Liver (tissue), 9 donors: ENCODE measurements around the gene TTF2. TPM values are rescaled to one million over a fixed set of nuclear protein-coding genes. Genes with fewer than 3 reads are reported as not detected.

Experiments
- DNase-seq: peaks from one replicate; pipeline ENCODE4 v3.0.0-alpha.2; 2017; ENCODE audit warnings: low spot score
- H3K27ac ChIP-seq, 2 donors: one replicate each; pipeline ENCODE4 v1.7.0; 2013; ENCODE audit warnings: inconsistent platforms in 2 of 2, low read length in 2 of 2, control low read depth in 1 of 2, low read depth in 1 of 2, mild to moderate bottlenecking in 1 of 2
- H3K27me3 ChIP-seq, 4 donors: one replicate each; pipeline versions ENCODE4 v1.6.1 to v1.7.0; 2013; ENCODE audit warnings: low read length in 3 of 4, inconsistent platforms in 1 of 4, mild to moderate bottlenecking in 1 of 4, moderate library complexity in 1 of 4; ENCODE audit not compliant: control insufficient read depth in 4 of 4, insufficient read depth in 4 of 4
- H3K36me3 ChIP-seq, 4 donors: one replicate each; pipeline versions ENCODE4 v1.6.1 to v1.7.0; 2013; ENCODE audit warnings: low read length in 3 of 4, mild to moderate bottlenecking in 3 of 4, low read depth in 1 of 4, moderate library complexity in 1 of 4; ENCODE audit not compliant: control insufficient read depth in 4 of 4, insufficient read depth in 3 of 4
- H3K4me1 ChIP-seq, 4 donors: one replicate each; pipeline versions ENCODE4 v1.6.1 to v1.7.0; 2013; ENCODE audit warnings: low read length in 3 of 4, mild to moderate bottlenecking in 3 of 4, moderate library complexity in 1 of 4; ENCODE audit not compliant: control insufficient read depth in 4 of 4, insufficient read depth in 4 of 4
- H3K4me3 ChIP-seq, 3 donors: one replicate each; pipeline versions ENCODE4 v1.6.1 to v1.7.0; 2013; ENCODE audit warnings: low read length in 3 of 3, control low read depth in 1 of 3, low read depth in 1 of 3, mild to moderate bottlenecking in 1 of 3
- H3K9ac ChIP-seq, 2 donors: one replicate each; pipeline ENCODE4 v1.7.0; 2013; ENCODE audit warnings: low read length in 2 of 2, mild to moderate bottlenecking in 2 of 2, moderate library complexity in 2 of 2, control low read depth in 1 of 2, low read depth in 1 of 2
- H3K9me3 ChIP-seq, 4 donors: one replicate each; pipeline versions ENCODE4 v1.6.1 to v1.7.0; 2013; ENCODE audit warnings: low read length in 3 of 4; ENCODE audit not compliant: control insufficient read depth in 4 of 4
- ATF3 ChIP-seq: IDR thresholded peaks from 2 replicates; pipeline ENCODE4 v1.6.1; 2016; ENCODE audit warnings: antibody characterized with exemption
- CTCF ChIP-seq: fragments of 150-350 bp; IDR thresholded peaks from 2 replicates; pipeline ENCODE4 v1.5.1; 2017; ENCODE audit warnings: improper control_type of control experiment, low read depth, low read length; ENCODE audit not compliant: missing input control
- EGR1 ChIP-seq, 2 donors: IDR thresholded peaks; 2 replicates each; pipeline ENCODE4 v1.6.1; 2016 to 2018; ENCODE audit warnings: antibody characterized with exemption in 2 of 2, low read depth in 2 of 2
- FOXA1 ChIP-seq: IDR thresholded peaks from 2 replicates; pipeline ENCODE4 v1.6.1; 2016; ENCODE audit warnings: antibody characterized with exemption
- FOXA2 ChIP-seq: IDR thresholded peaks from 2 replicates; pipeline ENCODE4 v1.6.1; 2016; ENCODE audit warnings: antibody characterized with exemption
- GABPA ChIP-seq, 2 donors: IDR thresholded peaks in 1 of 2; conservative IDR thresholded peaks in 1 of 2; 2 replicates each; pipeline ENCODE4 v1.6.1; 2016; ENCODE audit warnings: antibody characterized with exemption in 2 of 2, mild to moderate bottlenecking in 1 of 2, moderate library complexity in 1 of 2
- HNF4A ChIP-seq, 2 donors: conservative IDR thresholded peaks; 2 replicates each; pipeline ENCODE4 v1.6.1; 2016; ENCODE audit warnings: antibody characterized with exemption in 2 of 2, mild to moderate bottlenecking in 2 of 2
- HNF4G ChIP-seq: IDR thresholded peaks from 2 replicates; pipeline ENCODE4 v1.6.1; 2016; ENCODE audit warnings: antibody characterized with exemption
- JUND ChIP-seq, 2 donors: IDR thresholded peaks; 2 replicates each; pipeline ENCODE4 v1.6.1; 2016; ENCODE audit warnings: antibody characterized with exemption in 2 of 2
- MAX ChIP-seq: IDR thresholded peaks from 2 replicates; pipeline ENCODE4 v1.6.1; 2016; ENCODE audit warnings: antibody characterized with exemption
- NR2F2 ChIP-seq: IDR thresholded peaks from 2 replicates; pipeline ENCODE4 v1.6.1; 2016; ENCODE audit warnings: antibody characterized with exemption
- RAD21 ChIP-seq, 2 donors: IDR thresholded peaks; 2 replicates each; pipeline ENCODE4 v1.6.1; 2016; ENCODE audit warnings: antibody characterized with exemption in 2 of 2, mild to moderate bottlenecking in 2 of 2
- REST ChIP-seq: IDR thresholded peaks from 2 replicates; pipeline ENCODE4 v1.6.1; 2016; ENCODE audit warnings: antibody characterized with exemption, mild to moderate bottlenecking
- RXRA ChIP-seq, 2 donors: IDR thresholded peaks; 2 replicates each; pipeline ENCODE4 v1.6.1; 2017 to 2018; ENCODE audit warnings: antibody characterized with exemption in 2 of 2, mild to moderate bottlenecking in 1 of 2
- SP1 ChIP-seq: IDR thresholded peaks from 2 replicates; pipeline ENCODE4 v1.6.1; 2018; ENCODE audit warnings: antibody characterized with exemption, mild to moderate bottlenecking
- TAF1 ChIP-seq: conservative IDR thresholded peaks from 2 replicates; pipeline ENCODE4 v1.6.1; 2016; ENCODE audit warnings: antibody characterized with exemption, mild to moderate bottlenecking
- YY1 ChIP-seq: IDR thresholded peaks from 2 replicates; pipeline ENCODE4 v1.6.1; 2016; ENCODE audit warnings: antibody characterized with exemption, mild to moderate bottlenecking
- WGBS: extraction: QIAGEN DNeasy Blood & Tissue Kit; methylation state at CpG from one replicate; pipeline ENCODE4 v1.1.7; 2013; 5-methylcytosine and 5-hydroxymethylcytosine counted together
- polyA plus RNA-seq, 2 donors: library from polyadenylated mRNA; stranded (reverse) in 1 of 2; unstranded in 1 of 2; fragments of 200-250 nt in 1 of 2; fragments of >200 nt in 1 of 2; fragmentation: Nextera tagmentation in 1 of 2; extraction: Ambion mirVana in 1 of 2; gene quantifications; one replicate each; pipeline versions ENCODE4 v1.2.1 to v1.2.3, GENCODE V29; 2013 to 2015
- total RNA-seq, 2 donors: library from RNA; depleted of rRNA; stranded (reverse); fragments of >200 nt; gene quantifications; one replicate each; pipeline ENCODE4 v1.2.3, GENCODE V29; 2014
- TF ChIP-seq, protein P1 (sequence below): IDR thresholded peaks from 2 replicates; pipeline ENCODE4 v1.6.1; 2016; ENCODE audit warnings: antibody characterized with exemption
- donor health status: healthy.
- donor health status: healthy.
- donor health status: healthy.
- donor health status: healthy.
- donor health status: healthy.

Gene TTF2
- total and polyA plus RNA-seq, 4 donors = 1.3 to 16.9 (median 2.8) TPM

- Histone ChIP-seq H3K9me3 (no peaks in the 10 kb centered on the region), H3K4me3 (no peak overlapping the region), H3K36me3 (peaks cover 5 to 31% (median 18%) of the 10 kb centered on the region in 4 donors), H3K27ac (no peak overlapping the region), H3K9ac (no peak overlapping the region), H3K27me3 (no peaks in the 10 kb centered on the region), H3K4me1 (no peaks in the 10 kb centered on the region)
- 97% methylated on average over 5 of the region's 5 CpGs for WGBS
- no peak for TF ChIP-seq SP1
- TF ChIP-seq HNF4A (conservative IDR thresholded peaks at IDR 0.05) = no peak
- TF ChIP-seq, protein P1, sequence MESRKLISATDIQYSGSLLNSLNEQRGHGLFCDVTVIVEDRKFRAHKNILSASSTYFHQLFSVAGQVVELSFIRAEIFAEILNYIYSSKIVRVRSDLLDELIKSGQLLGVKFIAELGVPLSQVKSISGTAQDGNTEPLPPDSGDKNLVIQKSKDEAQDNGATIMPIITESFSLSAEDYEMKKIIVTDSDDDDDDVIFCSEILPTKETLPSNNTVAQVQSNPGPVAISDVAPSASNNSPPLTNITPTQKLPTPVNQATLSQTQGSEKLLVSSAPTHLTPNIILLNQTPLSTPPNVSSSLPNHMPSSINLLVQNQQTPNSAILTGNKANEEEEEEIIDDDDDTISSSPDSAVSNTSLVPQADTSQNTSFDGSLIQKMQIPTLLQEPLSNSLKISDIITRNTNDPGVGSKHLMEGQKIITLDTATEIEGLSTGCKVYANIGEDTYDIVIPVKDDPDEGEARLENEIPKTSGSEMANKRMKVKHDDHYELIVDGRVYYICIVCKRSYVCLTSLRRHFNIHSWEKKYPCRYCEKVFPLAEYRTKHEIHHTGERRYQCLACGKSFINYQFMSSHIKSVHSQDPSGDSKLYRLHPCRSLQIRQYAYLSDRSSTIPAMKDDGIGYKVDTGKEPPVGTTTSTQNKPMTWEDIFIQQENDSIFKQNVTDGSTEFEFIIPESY = no peak
- no peak for TF ChIP-seq NR2F2
- no peak for TF ChIP-seq RXRA (IDR thresholded peaks at IDR 0.05)
- TF ChIP-seq CTCF = no peak
- TF ChIP-seq ATF3 = no peak
- TF ChIP-seq YY1 = no peak
- TF ChIP-seq GABPA (IDR thresholded peaks at IDR 0.05 in 1 of 2, conservative IDR thresholded peaks at IDR 0.05 in 1 of 2) = no peak
- no peak for TF ChIP-seq FOXA1
- TF ChIP-seq REST = no peak
- TF ChIP-seq TAF1 = no peak
- no peak for TF ChIP-seq FOXA2
- no peak for TF ChIP-seq JUND (IDR thresholded peaks at IDR 0.05)
- no peak for TF ChIP-seq MAX
- TF ChIP-seq HNF4G = no peak
- TF ChIP-seq RAD21 (IDR thresholded peaks at IDR 0.05) = no peak
- TF ChIP-seq EGR1 (IDR thresholded peaks at IDR 0.05; ENCODE audit: low read depth in 2 of 2) = no peak
- no peak for DNase-seq
These were observed 16.5 kb downstream of the TTF2 start for GRCh38 chr1:117076648-117077047.
